ENCODE data around the gene PTPRS.
"Not testable (repeated sequence)": the region's sequence is repeated elsewhere in the genome, so short reads cannot be mapped to it uniquely, and the experiment has no call there.

Gene PTPRS

GRCh38 chr19:5340637-5341447, at the start of gene PTPRS:
PTPRS (minus strand) TSS chr19:5340812; CDS start chr19:5286140, 54,672 bp downstream.
- FAIRE-seq: no peak

GRCh38 chr19:5389353-5389752, 48.7 kb upstream of the PTPRS start:
- FAIRE-seq: no peak

GRCh38 chr19:5387472-5387871, 46.9 kb upstream of the PTPRS start:
- FAIRE-seq: no peak

GRCh38 chr19:5386841-5387240, 46.2 kb upstream of the PTPRS start:
- no peak for FAIRE-seq

GRCh38 chr19:5381197-5381596, 40.6 kb upstream of the PTPRS start:
- not testable (repeated sequence) for FAIRE-seq

GRCh38 chr19:5380215-5380919, 39.8 kb upstream of the PTPRS start:
- FAIRE-seq: no peak

- no peak for FAIRE-seq
These were observed 36.3 kb upstream of the PTPRS start for GRCh38 chr19:5376928-5377327.

GRCh38 chr19:5372572-5373200, 32.1 kb upstream of the PTPRS start:
- no peak for FAIRE-seq

GRCh38 chr19:5369962-5370367, 29.4 kb upstream of the PTPRS start:
- no peak for FAIRE-seq

GRCh38 chr19:5369304-5369703, 28.7 kb upstream of the PTPRS start:
- no peak for FAIRE-seq

GRCh38 chr19:5367530-5368133, 27.0 kb upstream of the PTPRS start:
- FAIRE-seq: no peak

GRCh38 chr19:5365905-5366304, 25.3 kb upstream of the PTPRS start:
- FAIRE-seq: no peak

GRCh38 chr19:5364674-5365073, 24.1 kb upstream of the PTPRS start:
- no peak for FAIRE-seq

GRCh38 chr19:5361839-5362238, 21.2 kb upstream of the PTPRS start:
- not testable (repeated sequence) for FAIRE-seq

GRCh38 chr19:5361407-5361806, 20.8 kb upstream of the PTPRS start:
- FAIRE-seq: no peak

- FAIRE-seq: no peak
These were observed 19.6 kb upstream of the PTPRS start for GRCh38 chr19:5360003-5360780.

- FAIRE-seq: no peak
These were observed 17.7 kb upstream of the PTPRS start for GRCh38 chr19:5358173-5358800.

- FAIRE-seq: no peak
These were observed 17.0 kb upstream of the PTPRS start for GRCh38 chr19:5357584-5357983.

GRCh38 chr19:5356918-5357317, 16.3 kb upstream of the PTPRS start:
- no peak for FAIRE-seq

- no peak for FAIRE-seq
These were observed 15.8 kb upstream of the PTPRS start for GRCh38 chr19:5356428-5356827.

- no peak for FAIRE-seq
These were observed 15.1 kb upstream of the PTPRS start for GRCh38 chr19:5355693-5356092.

GRCh38 chr19:5355076-5355475, 14.5 kb upstream of the PTPRS start:
- no peak for FAIRE-seq
